Kidney epithelial cell (primary cell): Measurements from ENCODE around the gene DPM1. TPM values are rescaled to one million over a fixed set of nuclear protein-coding genes. Genes with fewer than 3 reads are reported as not detected.

ENCODE experiments used
- DNase-seq: peaks from one replicate; pipeline ENCODE4 v3.0.0-alpha.2; 2010; ENCODE audit warnings: low read depth
- H3K27me3 ChIP-seq: 2 replicates; pipeline ENCODE4 v1.6.0; 2011; ENCODE audit warnings: low read length; ENCODE audit not compliant: control insufficient read depth, insufficient read depth
- H3K36me3 ChIP-seq: 2 replicates; pipeline ENCODE4 v1.5.1; 2011; ENCODE audit warnings: low read length; ENCODE audit not compliant: control insufficient read depth, insufficient read depth
- H3K4me3 ChIP-seq: 2 replicates; pipeline ENCODE4 v1.5.1; 2011; ENCODE audit warnings: low read depth, mild to moderate bottlenecking, control low read depth, low read length
- total RNA-seq: library from RNA; depleted of rRNA; stranded (reverse); fragments of >200 nt; gene quantifications from 2 replicates; pipeline ENCODE4 v1.2.3, GENCODE V29; 2015
- TF ChIP-seq, protein P1 (sequence below): IDR thresholded peaks from 2 replicates; pipeline ENCODE4 v1.5.1; 2011; ENCODE audit warnings: mild to moderate bottlenecking, moderate library complexity, low read length, control low read depth, inconsistent platforms; ENCODE audit not compliant: insufficient read depth, poor library complexity, severe bottlenecking

The DPM1 gene
- total RNA-seq, 1 donor from 2014 or later: 73.3 TPM

GRCh38 chr20:50886184-50886790, 72.0 kb downstream of the DPM1 start:
- TF ChIP-seq, protein P1, sequence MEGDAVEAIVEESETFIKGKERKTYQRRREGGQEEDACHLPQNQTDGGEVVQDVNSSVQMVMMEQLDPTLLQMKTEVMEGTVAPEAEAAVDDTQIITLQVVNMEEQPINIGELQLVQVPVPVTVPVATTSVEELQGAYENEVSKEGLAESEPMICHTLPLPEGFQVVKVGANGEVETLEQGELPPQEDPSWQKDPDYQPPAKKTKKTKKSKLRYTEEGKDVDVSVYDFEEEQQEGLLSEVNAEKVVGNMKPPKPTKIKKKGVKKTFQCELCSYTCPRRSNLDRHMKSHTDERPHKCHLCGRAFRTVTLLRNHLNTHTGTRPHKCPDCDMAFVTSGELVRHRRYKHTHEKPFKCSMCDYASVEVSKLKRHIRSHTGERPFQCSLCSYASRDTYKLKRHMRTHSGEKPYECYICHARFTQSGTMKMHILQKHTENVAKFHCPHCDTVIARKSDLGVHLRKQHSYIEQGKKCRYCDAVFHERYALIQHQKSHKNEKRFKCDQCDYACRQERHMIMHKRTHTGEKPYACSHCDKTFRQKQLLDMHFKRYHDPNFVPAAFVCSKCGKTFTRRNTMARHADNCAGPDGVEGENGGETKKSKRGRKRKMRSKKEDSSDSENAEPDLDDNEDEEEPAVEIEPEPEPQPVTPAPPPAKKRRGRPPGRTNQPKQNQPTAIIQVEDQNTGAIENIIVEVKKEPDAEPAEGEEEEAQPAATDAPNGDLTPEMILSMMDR: no peak
- no peak for DNase-seq
- Histone ChIP-seq H3K4me3 (no peak overlapping the region), H3K36me3 (peaks cover 1% of the 10 kb centered on the region), H3K27me3 (no peaks in the 10 kb centered on the region)

DNA sequence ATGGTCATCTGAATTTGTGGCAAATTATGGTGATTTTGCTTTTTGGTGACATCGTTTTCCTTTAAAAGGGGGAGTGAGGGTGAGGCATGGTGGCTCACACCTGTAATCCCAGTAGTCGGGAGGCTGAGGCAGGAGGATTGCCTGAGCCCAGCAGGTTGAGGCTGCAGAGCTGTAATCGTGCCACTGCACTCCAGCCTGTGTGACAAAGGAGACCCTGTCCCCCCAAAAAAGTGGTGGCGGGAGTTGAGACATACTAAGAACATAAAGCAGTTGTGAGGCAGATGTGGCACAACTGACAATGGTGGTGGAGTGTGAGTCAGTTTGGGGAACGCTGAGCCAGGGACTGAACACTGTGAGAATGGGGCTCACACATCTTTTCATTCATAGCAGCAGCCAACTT, 72.6 kb downstream of the DPM1 start:
- Histone ChIP-seq H3K4me3 (no peak overlapping the region), H3K36me3 (peaks cover 1% of the 10 kb centered on the region), H3K27me3 (no peaks in the 10 kb centered on the region)
- TF ChIP-seq, protein P1: no peak
- no peak for DNase-seq

- peaks cover 1% of the 10 kb centered on the region for H3K36me3 ChIP-seq
- no peak for DNase-seq
- no peaks in the 10 kb centered on the region for H3K27me3 ChIP-seq
- TF ChIP-seq, protein P1: no peak
- no peak overlapping the region for H3K4me3 ChIP-seq
Observed at GRCh38 chr20:50885068-50885467, 73.3 kb downstream of the DPM1 start.

Other genes with a start within 250 kb of the DPM1 start
- 23.7 and 24.0 TPM in 2 replicates for gene PARD6B, start 227.0 kb downstream of the DPM1 start, total RNA-seq
- gene BCAS4, start 163.5 kb downstream of the DPM1 start, total RNA-seq: 24.7 and 28.0 TPM in 2 replicates
- 45.4 and 59.7 TPM in 2 replicates for gene ADNP, start 27.1 kb downstream of the DPM1 start, total RNA-seq
- 9.5 and 10.0 TPM in 2 replicates for gene MOCS3, start 286 bp upstream of the DPM1 start, total RNA-seq
- 50.8 and 59.9 TPM in 2 replicates for gene KCNG1, start 64.6 kb upstream of the DPM1 start, total RNA-seq